HEK293 (cell line): ENCODE measurements around the gene SOHLH2.

ENCODE experiments used
- CTCF ChIP-seq: fragments of 450-650 bp; formaldehyde crosslinking; IDR thresholded peaks from 2 replicates; pipeline ENCODE4 v1.5.1; 2016; ENCODE audit warnings: missing biosample characterization, missing genetic modification characterization
- FEZF1 ChIP-seq: fragments of 450-650 bp; formaldehyde crosslinking; IDR thresholded peaks from 2 replicates; pipeline ENCODE4 v1.5.1; 2016; ENCODE audit warnings: missing biosample characterization, missing genetic modification characterization
- TRIM28 ChIP-seq: IDR thresholded peaks from 2 replicates; pipeline ENCODE4 v1.6.1; 2011; ENCODE audit warnings: low read length, control low read depth, borderline replicate concordance
- ZNF121 ChIP-seq: fragments of 450-650 bp; formaldehyde crosslinking; IDR thresholded peaks from 2 replicates; pipeline ENCODE4 v1.5.1; 2016; ENCODE audit warnings: missing biosample characterization, missing genetic modification characterization
- ZNF292 ChIP-seq: fragments of 450-650 bp; formaldehyde crosslinking; IDR thresholded peaks from 2 replicates; pipeline ENCODE4 v1.5.1; 2016; ENCODE audit warnings: low read depth, missing biosample characterization, missing genetic modification characterization, borderline replicate concordance
- ZNF624 ChIP-seq: fragments of 450-650 bp; formaldehyde crosslinking; IDR thresholded peaks from 2 replicates; pipeline ENCODE4 v1.5.1; 2017; ENCODE audit warnings: missing biosample characterization, missing genetic modification characterization

- TF ChIP-seq ZNF121 (tag by site-specific recombination) (no peak), CTCF (tag by site-specific recombination) (no peak), ZNF292 (tag by site-specific recombination) (no peak), FEZF1 (no peak), TRIM28 (no peak), ZNF624 (tag by site-specific recombination) (no peak)
Observed at GRCh38 chr13:36151591-36151990, 62.8 kb downstream of the SOHLH2 start.
